ENCODE measurements around the gene STOM.
A peak's percentile ranks its signal among the peaks of the same experiment; 100 is the strongest.

STOM gene

DNA sequence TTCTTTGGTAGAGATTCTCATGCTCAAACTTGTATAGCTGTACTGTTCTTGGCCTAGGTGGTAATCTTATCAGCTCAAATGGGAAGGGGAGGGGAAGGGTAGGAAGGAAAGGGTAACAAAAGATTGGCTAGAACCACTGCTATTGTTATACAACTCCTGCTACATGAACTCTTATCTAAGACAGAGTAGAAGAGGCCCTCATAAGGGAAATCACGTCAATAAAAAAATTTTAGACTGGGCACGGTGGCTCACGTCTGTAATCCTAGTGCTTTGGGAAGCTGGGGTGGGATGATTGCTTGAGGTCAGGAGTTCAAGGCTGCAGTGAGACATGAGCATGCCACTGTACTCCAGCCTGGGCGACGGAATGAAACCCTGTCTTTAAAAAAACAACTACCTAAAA, 15.9 kb downstream of the STOM start:
- peak overlapping the region; percentile 66 for H3K27ac ChIP-seq (ENCODE audit: low read depth, low read length, poor library complexity, severe bottlenecking)
- H3K4me2 ChIP-seq (ENCODE audit: low read length) = peak overlapping the region; percentile 50; the same call in 1 of the 2 replicates
- no peak overlapping the region for H3K4me3 ChIP-seq (ENCODE audit: low read depth, low read length, poor library complexity, severe bottlenecking)
- TF ChIP-seq CTCF (IDR thresholded peaks at IDR 0.05; ENCODE audit: low read length) = no peak
- no peak for TF ChIP-seq EZH2 (IDR thresholded peaks at IDR 0.05; ENCODE audit: borderline replicate concordance, low read length)
- H3K9ac ChIP-seq (ENCODE audit: low read length) = peak overlapping the region; percentile 23; the same call in 1 of the 2 replicates
- H3F3A ChIP-seq (ENCODE audit: insufficient read depth, low read length) = no peaks in the 10 kb centered on the region
- peaks cover 15% of the 10 kb centered on the region for H3K36me3 ChIP-seq (ENCODE audit: insufficient read depth, low read length)
- no peaks in the 10 kb centered on the region for H3K27me3 ChIP-seq (ENCODE audit: insufficient read depth, low read length)
- H3K9me2 ChIP-seq (ENCODE audit: low read depth, low read length) = no peaks in the 10 kb centered on the region
- H3K4me1 ChIP-seq (ENCODE audit: insufficient read depth, low read length, severe bottlenecking) = peaks cover 48% of the 10 kb centered on the region
- H4K20me1 ChIP-seq (ENCODE audit: insufficient read depth, low read length) = no peaks in the 10 kb centered on the region
- H2AFZ ChIP-seq (ENCODE audit: low read length) = no peak overlapping the region
- no peaks in the 10 kb centered on the region for H3K79me2 ChIP-seq (ENCODE audit: insufficient read depth, low read length)
- H3K9me3 ChIP-seq (ENCODE audit: low read length) = no peaks in the 10 kb centered on the region

DNA sequence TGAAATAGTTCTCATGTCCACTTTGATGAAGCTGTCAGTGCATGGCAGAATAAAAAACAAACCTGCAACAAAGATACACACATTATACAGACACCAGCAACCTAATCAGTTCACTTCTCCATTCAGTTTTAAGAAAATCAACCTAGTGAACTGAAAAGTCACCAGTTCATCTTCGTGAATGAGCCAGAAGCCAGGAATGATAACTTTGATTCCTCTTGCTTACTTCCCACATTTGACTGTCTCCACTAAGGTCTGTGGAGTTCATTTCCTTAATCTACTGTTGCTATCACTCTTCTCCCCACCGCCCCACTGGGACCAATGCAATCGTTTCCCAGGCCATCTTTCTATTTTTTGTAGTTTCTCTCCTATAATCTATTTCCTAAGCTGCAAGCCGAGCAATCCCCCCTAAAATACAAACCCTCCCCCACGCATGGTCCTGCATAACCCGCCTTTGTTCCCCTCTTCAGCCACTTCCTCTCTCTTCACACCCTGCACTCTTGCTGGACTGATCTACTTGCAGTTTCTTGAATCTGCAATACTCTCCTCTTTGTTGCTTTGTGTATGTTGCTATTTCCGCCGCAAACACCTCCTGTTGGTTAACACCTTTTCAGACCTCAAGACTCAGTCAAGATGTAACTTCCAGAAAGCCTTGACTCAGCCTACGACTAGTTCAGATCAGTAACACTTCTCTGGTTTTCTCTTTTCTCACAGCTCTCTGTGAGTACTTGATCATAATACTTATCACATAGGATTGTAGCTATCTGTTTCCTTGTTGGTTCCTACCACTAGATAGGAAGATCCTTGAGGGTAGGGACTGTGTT, 16.6 kb downstream of the STOM start:
- peak overlapping the region; percentile 50; the same call in 1 of the 2 replicates for H3K4me2 ChIP-seq (ENCODE audit: low read length)
- no peak for TF ChIP-seq CTCF (IDR thresholded peaks at IDR 0.05; ENCODE audit: low read length)
- TF ChIP-seq EZH2 (IDR thresholded peaks at IDR 0.05; ENCODE audit: borderline replicate concordance, low read length) = no peak
- H3K27me3 ChIP-seq (ENCODE audit: insufficient read depth, low read length) = no peaks in the 10 kb centered on the region
- no peak overlapping the region for H2AFZ ChIP-seq (ENCODE audit: low read length)
- H3K9ac ChIP-seq (ENCODE audit: low read length) = peak overlapping the region; percentile 23; the same call in 1 of the 2 replicates
- peak overlapping the region; percentile 66 for H3K27ac ChIP-seq (ENCODE audit: low read depth, low read length, poor library complexity, severe bottlenecking)
- H3K9me3 ChIP-seq (ENCODE audit: low read length) = no peaks in the 10 kb centered on the region
- no peaks in the 10 kb centered on the region for H4K20me1 ChIP-seq (ENCODE audit: insufficient read depth, low read length)
- no peaks in the 10 kb centered on the region for H3K9me2 ChIP-seq (ENCODE audit: low read depth, low read length)
- peaks cover 42% of the 10 kb centered on the region for H3K4me1 ChIP-seq (ENCODE audit: insufficient read depth, low read length, severe bottlenecking)
- H3K79me2 ChIP-seq (ENCODE audit: insufficient read depth, low read length) = no peaks in the 10 kb centered on the region
- no peaks in the 10 kb centered on the region for H3F3A ChIP-seq (ENCODE audit: insufficient read depth, low read length)
- H3K36me3 ChIP-seq (ENCODE audit: insufficient read depth, low read length) = peaks cover 20% of the 10 kb centered on the region
- H3K4me3 ChIP-seq (ENCODE audit: low read depth, low read length, poor library complexity, severe bottlenecking) = no peak overlapping the region

- Histone ChIP-seq H3K9me3 (ENCODE audit: low read length) (no peaks in the 10 kb centered on the region), H2AFZ (ENCODE audit: low read length) (no peak overlapping the region), H3K27me3 (ENCODE audit: insufficient read depth, low read length) (no peaks in the 10 kb centered on the region), H4K20me1 (ENCODE audit: insufficient read depth, low read length) (no peaks in the 10 kb centered on the region), H3K4me1 (ENCODE audit: insufficient read depth, low read length, severe bottlenecking) (peaks cover 38% of the 10 kb centered on the region), H3K36me3 (ENCODE audit: insufficient read depth, low read length) (peaks cover 36% of the 10 kb centered on the region), H3K9ac (ENCODE audit: low read length) (no peak overlapping the region), H3K4me2 (ENCODE audit: low read length) (peak overlapping the region; percentile 26; the same call in 1 of the 2 replicates), H3K9me2 (ENCODE audit: low read depth, low read length) (no peaks in the 10 kb centered on the region), H3K4me3 (ENCODE audit: low read depth, low read length, poor library complexity, severe bottlenecking) (no peak overlapping the region), H3K27ac (ENCODE audit: low read depth, low read length, poor library complexity, severe bottlenecking) (peak overlapping the region; percentile 59), H3K79me2 (ENCODE audit: insufficient read depth, low read length) (no peaks in the 10 kb centered on the region), H3F3A (ENCODE audit: insufficient read depth, low read length) (no peaks in the 10 kb centered on the region)
- TF ChIP-seq EZH2 (IDR thresholded peaks at IDR 0.05; ENCODE audit: borderline replicate concordance, low read length) = no peak
Observed at GRCh38 chr9:121350993-121351561, 19.0 kb downstream of the STOM start.
